HG03575 (cell line): ENCODE data around the gene BST2.

Experiments
- ATAC-seq: cut with Tn5 transposase; IDR thresholded peaks from one replicate; pipeline ENCODE4 v1.9.1; 2021; ENCODE audit not compliant: unreplicated experiment, insufficient number of reproducible peaks, low FRiP score; ENCODE audit errors: extremely low read depth

The BST2 gene

GRCh38 chr19:17420475-17420924 is 15.1 kb upstream of the BST2 start:
- ATAC-seq = no peak

- ATAC-seq = no peak
These were observed 14.4 kb upstream of the BST2 start, which contains the start of gene MVB12A for GRCh38 chr19:17419621-17420474. MVB12A (plus strand) TSS chr19:17420047; CDS start chr19:17420136, 89 bp downstream.

GRCh38 chr19:17419154-17419620 is 13.8 kb upstream of the BST2 start:
- no peak for ATAC-seq

- ATAC-seq = no peak
These were observed 13.3 kb upstream of the BST2 start for GRCh38 chr19:17418710-17419109.

- no peak for ATAC-seq
These were observed 9.7 kb upstream of the BST2 start for GRCh38 chr19:17415121-17415520.

- no peak for ATAC-seq
These were observed 8.7 kb upstream of the BST2 start for GRCh38 chr19:17414097-17414496.

GRCh38 chr19:17411801-17412200 is 6.4 kb upstream of the BST2 start:
- ATAC-seq = no peak

- ATAC-seq = no peak
These were observed 4.6 kb upstream of the BST2 start for GRCh38 chr19:17409990-17410389.

GRCh38 chr19:17406887-17407196 is 1.4 kb upstream of the BST2 start:
- ATAC-seq = no peak

GRCh38 chr19:17406046-17406886 is 836 bp upstream of the BST2 start:
- no peak for ATAC-seq

- no peak for ATAC-seq
These were observed 695 bp downstream of the BST2 start for GRCh38 chr19:17404621-17405249.

GRCh38 chr19:17404015-17404414 is 1.4 kb downstream of the BST2 start:
- no peak for ATAC-seq

GRCh38 chr19:17402982-17403855 is 2.2 kb downstream of the BST2 start:
- no peak for ATAC-seq

- no peak for ATAC-seq
These were observed 3.8 kb downstream of the BST2 start for GRCh38 chr19:17401628-17402027.

- ATAC-seq = no peak
These were observed 6.4 kb downstream of the BST2 start for GRCh38 chr19:17398902-17399527.

GRCh38 chr19:17394891-17395415 is 10.5 kb downstream of the BST2 start:
- ATAC-seq = no peak

GRCh38 chr19:17393914-17394313 is 11.5 kb downstream of the BST2 start, which contains the start of gene CCDC194:
CCDC194 (minus strand) TSS chr19:17394196; CDS start chr19:17394158, 38 bp downstream.
- no peak for ATAC-seq

GRCh38 chr19:17393002-17393401 is 12.4 kb downstream of the BST2 start:
- ATAC-seq = no peak
